H9 (cell line): ENCODE results near the gene FERMT2. TPM values are rescaled to one million over a fixed set of nuclear protein-coding genes. Genes with fewer than 3 reads are reported as not detected.

Source experiments
- DNase-seq: peaks from one replicate; pipeline ENCODE4 v3.0.0-alpha.2; 2017
- H2AFZ ChIP-seq: one replicate; pipeline ENCODE4 v1.6.1; 2013; ENCODE audit warnings: mild to moderate bottlenecking, low read length, control low read depth, moderate library complexity
- H2AK5ac ChIP-seq: 2 replicates; pipeline ENCODE4 v1.6.1; 2013; ENCODE audit warnings: low read length, control low read depth, mixed read lengths; ENCODE audit not compliant: insufficient read length
- H2BK120ac ChIP-seq: one replicate; pipeline ENCODE4 v1.6.1; 2013; ENCODE audit warnings: low read depth, mild to moderate bottlenecking, low read length, control low read depth, inconsistent platforms; ENCODE audit not compliant: poor library complexity, severe bottlenecking
- H2BK12ac ChIP-seq: 2 replicates; pipeline ENCODE4 v1.6.1; 2013; ENCODE audit warnings: low read length, control low read depth, mixed read lengths, low read depth; ENCODE audit not compliant: insufficient read length
- H2BK15ac ChIP-seq: 2 replicates; pipeline ENCODE4 v1.6.1; 2013; ENCODE audit warnings: low read depth, low read length, control low read depth
- H2BK20ac ChIP-seq: one replicate; pipeline ENCODE4 v1.6.1; 2013; ENCODE audit warnings: low read depth, mild to moderate bottlenecking, low read length, control low read depth, inconsistent platforms; ENCODE audit not compliant: poor library complexity, severe bottlenecking
- H2BK5ac ChIP-seq: 2 replicates; pipeline ENCODE4 v1.6.1; 2013; ENCODE audit warnings: low read length, control low read depth, mixed read lengths; ENCODE audit not compliant: insufficient read length
- H3K14ac ChIP-seq: 2 replicates; pipeline ENCODE4 v1.6.1; 2013; ENCODE audit warnings: low read length, control low read depth; ENCODE audit not compliant: insufficient read depth
- H3K18ac ChIP-seq: 2 replicates; pipeline ENCODE4 v1.6.1; 2013; ENCODE audit warnings: low read depth, mild to moderate bottlenecking, mixed read lengths, low read length, control low read depth; ENCODE audit not compliant: insufficient read length
- H3K23ac ChIP-seq: 2 replicates; pipeline ENCODE4 v1.6.1; 2013; ENCODE audit warnings: low read length, control low read depth, mixed read lengths, low read depth; ENCODE audit not compliant: insufficient read length
- H3K23me2 ChIP-seq: 2 replicates; pipeline ENCODE4 v1.6.1; 2013; ENCODE audit warnings: low read depth, mild to moderate bottlenecking, mixed read lengths, low read length, control low read depth; ENCODE audit not compliant: insufficient read length, poor library complexity, severe bottlenecking
- H3K27ac ChIP-seq: 2 replicates; pipeline ENCODE4 v1.5.1; 2013; ENCODE audit warnings: low read length, control low read depth, mixed read lengths, low read depth; ENCODE audit not compliant: insufficient read length
- H3K27me3 ChIP-seq: 2 replicates; pipeline ENCODE4 v1.6.1; 2013; ENCODE audit warnings: low read length, control low read depth, inconsistent platforms; ENCODE audit not compliant: insufficient read depth
- H3K4ac ChIP-seq: 2 replicates; pipeline ENCODE4 v1.6.1; 2013; ENCODE audit warnings: low read depth, mild to moderate bottlenecking, control low read depth, inconsistent platforms, low read length, moderate library complexity
- H3K4me1 ChIP-seq: 2 replicates; pipeline ENCODE4 v1.6.1; 2013; ENCODE audit warnings: low read length, control low read depth, inconsistent platforms; ENCODE audit not compliant: insufficient read depth
- H3K4me2 ChIP-seq: 2 replicates; pipeline ENCODE4 v1.6.1; 2013; ENCODE audit warnings: low read length, control low read depth, mixed read lengths; ENCODE audit not compliant: insufficient read length, insufficient read depth
- H3K56ac ChIP-seq: 2 replicates; pipeline ENCODE4 v1.6.1; 2013; ENCODE audit warnings: low read depth, mild to moderate bottlenecking, mixed read lengths, low read length, control low read depth; ENCODE audit not compliant: insufficient read length
- H3K79me1 ChIP-seq: 2 replicates; pipeline ENCODE4 v1.6.1; 2013; ENCODE audit warnings: low read depth, mild to moderate bottlenecking, moderate library complexity, low read length, control low read depth, inconsistent platforms; ENCODE audit not compliant: insufficient read depth, poor library complexity, severe bottlenecking
- H3K79me2 ChIP-seq: 2 replicates; pipeline ENCODE4 v1.6.1; 2013; ENCODE audit warnings: low read length, control low read depth, inconsistent platforms; ENCODE audit not compliant: insufficient read depth
- H3K9ac ChIP-seq: 2 replicates; pipeline ENCODE4 v1.6.1; 2013; ENCODE audit warnings: low read length, control low read depth, mixed read lengths; ENCODE audit not compliant: insufficient read length; ENCODE audit errors: extremely low read depth
- H3K9me3 ChIP-seq: one replicate; pipeline ENCODE4 v1.6.1; 2013; ENCODE audit warnings: low read depth, low read length, inconsistent platforms; ENCODE audit not compliant: control insufficient read depth
- H3T11ph ChIP-seq: one replicate; pipeline ENCODE4 v1.6.1; 2013; ENCODE audit warnings: mild to moderate bottlenecking, low read length, control low read depth, inconsistent platforms
- H4K20me1 ChIP-seq: one replicate; pipeline ENCODE4 v1.6.1; 2013; ENCODE audit not compliant: control insufficient read depth, insufficient read length, insufficient read depth
- H4K5ac ChIP-seq: 2 replicates; pipeline ENCODE4 v1.6.1; 2013; ENCODE audit warnings: low read depth, mild to moderate bottlenecking, mixed read lengths, low read length, control low read depth; ENCODE audit not compliant: insufficient read length
- H4K8ac ChIP-seq: replicated peaks from 2 replicates; pipeline ENCODE4 v1.6.1; 2013; ENCODE audit warnings: low read length, control low read depth, mixed read lengths, low read depth; ENCODE audit not compliant: insufficient read length
- H4K91ac ChIP-seq: 2 replicates; pipeline ENCODE4 v1.6.1; 2013; ENCODE audit warnings: low read depth, mild to moderate bottlenecking, moderate library complexity, mixed read lengths, low read length, control low read depth; ENCODE audit not compliant: insufficient read length
- H3K27ac Mint-ChIP-seq, 3 experiments: 2 replicates in 2 of 3; 3 replicates in 1 of 3; pipeline ENCODE4 v1.8.0; 2020 to 2021; ENCODE audit warnings: mixed read lengths in 3 of 3, mild to moderate bottlenecking in 1 of 3, moderate library complexity in 1 of 3
- H3K27me3 Mint-ChIP-seq: 2 replicates; pipeline ENCODE4 v1.8.0; 2021; ENCODE audit warnings: low read depth, mild to moderate bottlenecking, moderate library complexity, mixed read lengths
- H3K36me3 Mint-ChIP-seq, 3 experiments: 2 replicates in 2 of 3; 3 replicates in 1 of 3; pipeline ENCODE4 v1.8.0; 2020 to 2021; ENCODE audit warnings: low read depth in 3 of 3, mixed read lengths in 3 of 3; ENCODE audit not compliant: insufficient read depth in 1 of 3
- H3K4me1 Mint-ChIP-seq, 2 experiments: 2 replicates each; pipeline ENCODE4 v1.8.0; 2020; ENCODE audit warnings: mixed read lengths in 2 of 2
- H3K4me3 Mint-ChIP-seq, 2 experiments: 2 replicates in 1 of 2; 3 replicates in 1 of 2; pipeline ENCODE4 v1.8.0; 2020 to 2021; ENCODE audit warnings: mild to moderate bottlenecking in 2 of 2, mixed read lengths in 2 of 2, moderate library complexity in 1 of 2
- H3K9me3 Mint-ChIP-seq, 2 experiments: 2 replicates in 1 of 2; 3 replicates in 1 of 2; pipeline ENCODE4 v1.8.0; 2020; ENCODE audit warnings: mild to moderate bottlenecking in 2 of 2, mixed read lengths in 2 of 2, moderate library complexity in 1 of 2
- CTCF ChIP-seq: fragments of 200-600 bp; sonication (generic); conservative IDR thresholded peaks from 3 replicates; pipeline ENCODE4 v1.8.0; 2021; ENCODE audit warnings: antibody characterized with exemption, mild to moderate bottlenecking
- WGBS: extraction: QIAGEN DNeasy Blood & Tissue Kit; methylation state at CpG from one replicate; pipeline ENCODE4 v1.1.7; 2013; ENCODE audit warnings: missing lambda C conversion rate, low lambda C conversion rate, mixed read lengths; ENCODE audit not compliant: insufficient read length; ENCODE audit errors: extremely low coverage; 5-methylcytosine and 5-hydroxymethylcytosine counted together
- total RNA-seq: library from RNA; stranded (reverse); gene quantifications from 2 replicates; pipeline ENCODE4 v1.2.1, GENCODE V29; 2021

Gene FERMT2
- total RNA-seq, 1 experiment from 2014 or later: 128 TPM

DNA sequence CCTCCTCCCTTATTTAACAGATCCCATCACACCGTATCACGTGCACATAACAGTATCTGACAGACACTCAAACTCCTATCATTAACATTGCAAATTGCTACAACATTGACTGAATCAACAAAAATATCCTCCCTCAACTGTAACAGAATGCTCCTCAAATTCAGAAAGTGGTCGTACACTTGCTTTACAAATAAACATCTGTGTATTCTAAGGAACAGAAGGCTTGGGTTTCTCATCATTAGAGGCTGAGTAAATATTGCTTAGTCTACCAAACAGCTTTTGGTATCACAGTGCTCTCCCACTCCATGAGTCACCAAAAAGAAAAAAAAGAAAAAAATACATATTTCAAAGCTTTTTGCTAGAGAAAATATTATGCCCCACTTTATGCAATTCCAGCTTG, 23.9 kb downstream of the FERMT2 start:
- Histone ChIP-seq H3K27me3 (no peaks in the 10 kb centered on the region), H3K79me2 (peaks cover 28% of the 10 kb centered on the region; the same call in 1 of the 2 replicates), H3K23ac (no peak overlapping the region), H3T11ph (no peak overlapping the region), H2AFZ (no peak overlapping the region), H3K27ac (no peak overlapping the region), H4K20me1 (no peaks in the 10 kb centered on the region), H3K18ac (no peak overlapping the region), H2BK5ac (no peak overlapping the region), H3K79me1 (peaks cover 3% of the 10 kb centered on the region), H2BK12ac (no peak overlapping the region), H3K14ac (no peak overlapping the region), H2BK120ac (no peak overlapping the region), H4K91ac (no peak overlapping the region), H3K4me2 (no peak overlapping the region), H3K4me1 (peaks cover 5% of the 10 kb centered on the region; the same call in 1 of the 2 replicates), H3K9me3 (no peaks in the 10 kb centered on the region), H2AK5ac (no peak overlapping the region), H4K8ac (no peak overlapping the region), H3K23me2 (no peaks in the 10 kb centered on the region), H4K5ac (no peak overlapping the region), H2BK15ac (no peak overlapping the region), H3K9ac (no peak overlapping the region), H2BK20ac (no peak overlapping the region), H3K4ac (no peak overlapping the region), H3K56ac (no peak overlapping the region)
- peak overlapping the region in 1 of 2 experiments; percentile 31; a peak in 1 of 5 replicates for H3K4me3 Mint-ChIP-seq
- H3K27ac Mint-ChIP-seq: peak overlapping the region in 1 of 3 experiments; percentile 14; a peak in 1 of 7 replicates
- H3K27me3 Mint-ChIP-seq: no peaks in the 10 kb centered on the region
- peaks cover 57 to 58% of the 10 kb centered on the region in 2 experiments for H3K4me1 Mint-ChIP-seq
- no peak for DNase-seq
- no peaks in the 10 kb centered on the region for H3K9me3 Mint-ChIP-seq
- WGBS: no CpG with 5 or more reads among the region's 3 CpGs
- no peak for TF ChIP-seq CTCF
- H3K36me3 Mint-ChIP-seq: 0 out of 7 replicates have a peak, but pooled peaks cover 0 to 2% (median 0%) of the 10 kb centered on the region in 3 experiments
